Testis (tissue), 2 donors: ENCODE results near the gene ATP10B.

Source experiments
- POLR2A ChIP-seq: fragments of 450-650 bp; IDR thresholded peaks from one replicate; pipeline ENCODE4 v1.6.1; 2017; ENCODE audit warnings: antibody characterized with exemption, mild to moderate bottlenecking, moderate library complexity
- TF ChIP-seq, protein P1 (sequence below), 3 experiments: fragments of 450-650 bp in 2 of 3; fragments of 200-600 bp in 1 of 3; sonication (generic) in 1 of 3; IDR thresholded peaks; one replicate each; pipeline ENCODE4 v1.5.1; 2016 to 2019; ENCODE audit warnings: antibody characterized with exemption in 3 of 3, mild to moderate bottlenecking in 2 of 3, moderate library complexity in 1 of 3

DNA sequence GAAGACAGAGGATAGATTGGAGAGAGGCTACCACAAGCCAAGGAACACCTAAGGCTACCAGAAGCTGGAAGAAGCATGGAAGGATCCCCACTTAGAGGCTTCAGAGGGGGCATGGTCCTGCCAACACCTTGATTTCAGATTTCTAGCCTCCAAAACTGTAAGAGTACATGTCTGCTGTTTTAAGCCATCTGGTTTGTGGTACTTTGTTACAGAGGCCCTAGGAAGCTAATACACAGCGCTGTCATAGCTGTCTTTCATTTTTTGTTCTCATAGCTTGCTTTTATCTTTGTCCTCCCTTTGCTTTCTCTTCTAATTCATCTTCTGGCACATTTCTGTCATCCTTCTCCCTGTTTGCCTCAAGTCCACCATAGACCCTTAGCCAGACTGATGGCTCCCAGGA, 104.5 kb downstream of the ATP10B start:
- TF ChIP-seq, protein P1, sequence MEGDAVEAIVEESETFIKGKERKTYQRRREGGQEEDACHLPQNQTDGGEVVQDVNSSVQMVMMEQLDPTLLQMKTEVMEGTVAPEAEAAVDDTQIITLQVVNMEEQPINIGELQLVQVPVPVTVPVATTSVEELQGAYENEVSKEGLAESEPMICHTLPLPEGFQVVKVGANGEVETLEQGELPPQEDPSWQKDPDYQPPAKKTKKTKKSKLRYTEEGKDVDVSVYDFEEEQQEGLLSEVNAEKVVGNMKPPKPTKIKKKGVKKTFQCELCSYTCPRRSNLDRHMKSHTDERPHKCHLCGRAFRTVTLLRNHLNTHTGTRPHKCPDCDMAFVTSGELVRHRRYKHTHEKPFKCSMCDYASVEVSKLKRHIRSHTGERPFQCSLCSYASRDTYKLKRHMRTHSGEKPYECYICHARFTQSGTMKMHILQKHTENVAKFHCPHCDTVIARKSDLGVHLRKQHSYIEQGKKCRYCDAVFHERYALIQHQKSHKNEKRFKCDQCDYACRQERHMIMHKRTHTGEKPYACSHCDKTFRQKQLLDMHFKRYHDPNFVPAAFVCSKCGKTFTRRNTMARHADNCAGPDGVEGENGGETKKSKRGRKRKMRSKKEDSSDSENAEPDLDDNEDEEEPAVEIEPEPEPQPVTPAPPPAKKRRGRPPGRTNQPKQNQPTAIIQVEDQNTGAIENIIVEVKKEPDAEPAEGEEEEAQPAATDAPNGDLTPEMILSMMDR (IDR thresholded peaks at IDR 0.05) = no peak
- no peak for TF ChIP-seq POLR2A
